Gastrocnemius medialis (tissue), 4 donors: ENCODE measurements around the gene LRRC8E.

ENCODE experiments used
- CTCF ChIP-seq, 5 experiments: fragments of 450-650 bp in 3 of 5; fragments of 200-600 bp in 2 of 5; sonication (generic) in 2 of 5; IDR thresholded peaks in 4 of 5; conservative IDR thresholded peaks in 1 of 5; 1 replicate in 4 of 5; 2 replicates in 1 of 5; pipeline ENCODE4 v1.5.1; 2016 to 2019; ENCODE audit warnings: antibody characterized with exemption in 5 of 5, mild to moderate bottlenecking in 3 of 5, moderate library complexity in 3 of 5
- POLR2A ChIP-seq, 2 donors: fragments of 450-650 bp; IDR thresholded peaks; one replicate each; pipeline ENCODE4 v1.6.1; 2017; ENCODE audit warnings: antibody characterized with exemption in 2 of 2, mild to moderate bottlenecking in 2 of 2, moderate library complexity in 2 of 2

GRCh38 chr19:7934766-7935165 lies 46.5 kb downstream of the LRRC8E start:
- no peak for TF ChIP-seq CTCF (IDR thresholded peaks at IDR 0.05 in 4 of 5, conservative IDR thresholded peaks at IDR 0.05 in 1 of 5)
- TF ChIP-seq POLR2A (IDR thresholded peaks at IDR 0.05), result no peak
